HCT116 (cell line): Measurements from ENCODE around the gene GATB. TPM values are rescaled to one million over a fixed set of nuclear protein-coding genes. Genes with fewer than 3 reads are reported as not detected.

Experiments used
- ATAC-seq: fragments of 200-7000 bp; cut with Tn5 transposase; 2 replicates; pipeline ENCODE4 v1.9.1; 2020; ENCODE audit warnings: mild to moderate bottlenecking, moderate library complexity
- BruUV-seq: library from RNA; stranded (reverse); fragments of 400-500 nt; replicated peaks from 2 replicates; lab custom pipeline; 2021; lab: Mats Ljungman, UMichigan
- CTCF ChIA-PET: fragments of 300-600 bp; sonication (Branson Sonifier 250); formaldehyde crosslinking; loops from one replicate; lab custom pipeline; 2021; ENCODE audit warnings: antibody characterized with exemption; lab: Charles Lee
- POLR2A ChIA-PET: fragments of 300-600, 350-600 bp; sonication (Branson Sonifier 250); formaldehyde crosslinking; loops from one replicate; lab custom pipeline; 2021; ENCODE audit warnings: antibody characterized with exemption; lab: Charles Lee
- RAD21 ChIA-PET, 2 experiments: fragments of 300-600 bp; sonication (Branson Sonifier 250); formaldehyde crosslinking; loops; one replicate each; lab custom pipeline; 2023; ENCODE audit warnings: low total read pairs in 2 of 2; ENCODE audit not compliant: uncharacterized antibody in 2 of 2, unreplicated experiment in 2 of 2, low non-redundant PET in 1 of 2; lab: Charles Lee
- DNase-seq: peaks from one replicate; pipeline ENCODE4 v3.0.0-alpha.2; 2010; ENCODE audit warnings: low read depth, low spot score
- H2AFZ ChIP-seq: fragments of 200-600 bp; shearing (Covaris generic), sonication (generic); 2 replicates; pipeline ENCODE4 v1.6.1; 2017; ENCODE audit warnings: low read depth, mixed run types, mixed read lengths, antibody characterized with exemption, low read length; ENCODE audit not compliant: poor library complexity, severe bottlenecking
- H3K27ac ChIP-seq: 2 replicates; pipeline ENCODE4 v1.5.1; 2012; ENCODE audit warnings: low read depth, low read length
- H3K27me3 ChIP-seq: fragments of 200-600 bp; sonication (generic); 2 replicates; pipeline ENCODE4 v1.6.1; 2016; ENCODE audit warnings: mixed run types, low read length, mixed read lengths; ENCODE audit not compliant: insufficient read depth
- H3K36me3 ChIP-seq, 2 experiments: fragments of 200-500 bp in 1 of 2; fragments of 200-600 bp in 1 of 2; sonication (Bioruptor generic) in 1 of 2; sonication (generic) in 1 of 2; 2 replicates each; pipeline versions ENCODE4 v1.5.1 to v1.6.1; 2014 to 2016; ENCODE audit warnings: low read length in 2 of 2, inconsistent platforms in 1 of 2, mixed read lengths in 1 of 2, mixed run types in 1 of 2; ENCODE audit not compliant: insufficient read depth in 2 of 2, control insufficient read depth in 1 of 2
- H3K4me1 ChIP-seq, 2 experiments: fragments of 200-600 bp in 1 of 2; sonication (generic) in 1 of 2; 2 replicates each; pipeline versions ENCODE4 v1.5.1 to v1.6.1; 2012 to 2017; ENCODE audit warnings: low read length in 2 of 2, inconsistent platforms in 1 of 2, mild to moderate bottlenecking in 1 of 2, mixed read lengths in 1 of 2, mixed run types in 1 of 2, moderate library complexity in 1 of 2; ENCODE audit not compliant: insufficient read depth in 2 of 2, control insufficient read depth in 1 of 2
- H3K4me2 ChIP-seq: fragments of 200-600 bp; sonication (generic); 2 replicates; pipeline ENCODE4 v1.6.1; 2017; ENCODE audit warnings: mixed run types, low read length, mixed read lengths
- H3K4me3 ChIP-seq, 2 experiments: fragments of 200-600 bp in 1 of 2; sonication (generic) in 1 of 2; replicated peaks in 1 of 2; 2 replicates each; pipeline ENCODE4 v1.5.1; 2011 to 2016; ENCODE audit warnings: low read length in 2 of 2, control low read depth in 1 of 2, low read depth in 1 of 2, mild to moderate bottlenecking in 1 of 2, mixed read lengths in 1 of 2, mixed run types in 1 of 2
- H3K79me2 ChIP-seq: fragments of 200-600 bp; sonication (generic); 2 replicates; pipeline ENCODE4 v1.6.1; 2017; ENCODE audit warnings: mild to moderate bottlenecking, mixed run types, low read length, moderate library complexity, mixed read lengths; ENCODE audit not compliant: insufficient read depth
- H3K9ac ChIP-seq: fragments of 200-600 bp; sonication (generic); 2 replicates; pipeline ENCODE4 v1.6.1; 2016; ENCODE audit warnings: low read length, mixed read lengths
- H3K9me2 ChIP-seq: fragments of 200-600 bp; sonication (generic), shearing (Covaris generic); 2 replicates; pipeline ENCODE4 v1.6.1; 2017; ENCODE audit warnings: mixed run types, mild to moderate bottlenecking, moderate library complexity; ENCODE audit not compliant: insufficient read depth
- H3K9me3 ChIP-seq, 2 experiments: fragments of 200-500 bp in 1 of 2; fragments of 200-600 bp in 1 of 2; sonication (Bioruptor generic) in 1 of 2; sonication (generic) in 1 of 2; 2 replicates each; pipeline ENCODE4 v1.6.1; 2014 to 2017; ENCODE audit warnings: low read length in 2 of 2, mixed read lengths in 2 of 2, inconsistent platforms in 1 of 2, low read depth in 1 of 2, mild to moderate bottlenecking in 1 of 2, mixed run types in 1 of 2, moderate library complexity in 1 of 2; ENCODE audit not compliant: control insufficient read depth in 1 of 2, insufficient read depth in 1 of 2
- H4K20me1 ChIP-seq: fragments of 200-600 bp; sonication (generic), shearing (Covaris generic); 2 replicates; pipeline ENCODE4 v1.6.1; 2017; ENCODE audit warnings: mixed run types, mild to moderate bottlenecking, moderate library complexity; ENCODE audit not compliant: insufficient read depth
- CBX3 ChIP-seq: IDR thresholded peaks from 2 replicates; pipeline ENCODE4 v1.6.1; 2012; ENCODE audit warnings: low read depth
- CEBPB ChIP-seq: IDR thresholded peaks from 2 replicates; pipeline ENCODE4 v1.6.1; 2012; ENCODE audit warnings: low read depth
- CTCF ChIP-seq, 3 experiments: fragments of 200-600 bp in 1 of 3; sonication (generic) in 1 of 3; IDR thresholded peaks in 2 of 3; conservative IDR thresholded peaks in 1 of 3; 2 replicates each; pipeline ENCODE4 v1.5.1; 2012 to 2017; ENCODE audit warnings: low read depth in 2 of 3, low read length in 2 of 3, antibody characterized with exemption in 1 of 3, borderline replicate concordance in 1 of 3, control low read depth in 1 of 3, mild to moderate bottlenecking in 1 of 3, mixed read lengths in 1 of 3, mixed run types in 1 of 3, moderate library complexity in 1 of 3; ENCODE audit not compliant: insufficient read depth in 1 of 3
- ELF1 ChIP-seq: IDR thresholded peaks from 2 replicates; pipeline ENCODE4 v1.6.1; 2012; ENCODE audit warnings: low read depth, borderline replicate concordance
- EZH2 ChIP-seq: fragments of 200-600 bp; sonication (generic); IDR thresholded peaks from 2 replicates; pipeline ENCODE4 v1.6.1; 2017; ENCODE audit warnings: antibody characterized with exemption, mixed run types
- FOSL1 ChIP-seq: IDR thresholded peaks from 2 replicates; pipeline ENCODE4 v1.6.1; 2012; ENCODE audit warnings: low read depth
- JUND ChIP-seq: IDR thresholded peaks from 2 replicates; pipeline ENCODE4 v1.6.1; 2012
- POLR2A ChIP-seq: IDR thresholded peaks from 2 replicates; pipeline ENCODE4 v1.7.0; 2011; ENCODE audit warnings: borderline replicate concordance; ENCODE audit not compliant: insufficient read depth, insufficient read length; ENCODE audit errors: extremely low read depth
- RAD21 ChIP-seq: IDR thresholded peaks from 2 replicates; pipeline ENCODE4 v1.6.1; 2012; ENCODE audit warnings: low read depth, mild to moderate bottlenecking
- REST ChIP-seq: IDR thresholded peaks from 2 replicates; pipeline ENCODE4 v1.6.1; 2012; ENCODE audit warnings: low read depth
- SIN3A ChIP-seq: IDR thresholded peaks from 2 replicates; pipeline ENCODE4 v1.6.1; 2012; ENCODE audit warnings: low read depth
- SP1 ChIP-seq: IDR thresholded peaks from 2 replicates; pipeline ENCODE4 v1.6.1; 2012; ENCODE audit warnings: low read depth
- ZFX ChIP-seq: fragments of 450-650 bp; IDR thresholded peaks from 2 replicates; pipeline ENCODE4 v1.6.1; 2017
- intact Hi-C: fragments of 100-400 bp; cut with micrococcal nuclease; formaldehyde crosslinking; loops from 2 replicates; pipeline ENCODE4 v1.10.0; 2022
- total RNA-seq: library from RNA; stranded (reverse); gene quantifications from one replicate; pipeline ENCODE4 v1.2.1, GENCODE V29; 2021; ENCODE audit not compliant: unreplicated experiment

The GATB gene
- total RNA-seq, 1 experiment from 2014 or later: 29.3 TPM

- no peaks in the 10 kb centered on the region for H3K79me2 ChIP-seq
- BruUV-seq: no TSS peak
- no peak overlapping the region for H3K9ac ChIP-seq
- ChIA-PET CTCF (no interaction called here), POLR2A (no interaction called here), RAD21 (no interaction called here)
- DNase-seq (no peak), ATAC-seq (no peak)
- no peak overlapping the region for H3K4me3 ChIP-seq
- intact Hi-C loops: loop anchor here (10.0 kb wide), 1 partner anchor 715 kb away; no protein-coding TSS in a partner anchor
- H4K20me1 ChIP-seq: no peaks in the 10 kb centered on the region
- H3K36me3 ChIP-seq: no peaks in the 10 kb centered on the region
- no peak for TF ChIP-seq RAD21
- no peak for TF ChIP-seq ELF1
- TF ChIP-seq CBX3: no peak
- TF ChIP-seq SIN3A: no peak
- TF ChIP-seq REST: no peak
- no peak for TF ChIP-seq CEBPB
- no peak for TF ChIP-seq ZFX
- TF ChIP-seq JUND: no peak
- no peak for TF ChIP-seq POLR2A
- TF ChIP-seq CTCF (IDR thresholded peaks at IDR 0.05 in 2 of 3, conservative IDR thresholded peaks at IDR 0.05 in 1 of 3; ENCODE audit: borderline replicate concordance in 1 of 3, insufficient read depth in 1 of 3, low read depth in 2 of 3, low read length in 2 of 3): no peak
- no peak for TF ChIP-seq SP1
- TF ChIP-seq EZH2: no peak
- TF ChIP-seq FOSL1: no peak
- no peaks in the 10 kb centered on the region for H3K9me3 ChIP-seq
- no peaks in the 10 kb centered on the region for H3K27me3 ChIP-seq
- no peaks in the 10 kb centered on the region for H3K4me1 ChIP-seq
- no peak overlapping the region for H3K4me2 ChIP-seq
- no peak overlapping the region for H3K27ac ChIP-seq
- no peak overlapping the region for H2AFZ ChIP-seq
- H3K9me2 ChIP-seq: no peaks in the 10 kb centered on the region
These were observed 111.3 kb downstream of the GATB start for GRCh38 chr4:151649479-151649878.
